ENCODE data around the gene GRIN3A.

The GRIN3A gene

GRCh38 chr9:101705135-101705661 lies 33.2 kb downstream of the GRIN3A start:
- DNase-seq (ENCODE audit: low read depth in 2 of 2), result no peak

DNA sequence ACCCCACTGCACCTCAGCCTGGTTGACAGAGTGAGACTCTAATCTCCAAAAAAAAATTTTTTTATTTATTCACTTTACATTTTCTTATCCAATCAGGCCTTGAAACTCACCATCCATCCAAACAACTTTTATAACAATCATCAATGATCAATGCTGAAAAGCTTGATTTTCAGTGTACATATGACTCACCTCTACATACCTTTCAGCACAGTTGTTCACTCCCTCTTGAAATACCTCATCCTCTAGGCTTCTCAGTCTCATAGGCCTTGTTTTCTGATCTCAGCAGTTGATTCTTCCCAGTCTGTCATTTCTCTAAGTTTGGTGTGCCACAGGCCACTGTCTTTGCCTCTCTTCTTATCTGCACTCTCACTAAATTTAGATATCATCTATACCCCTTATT lies 36.2 kb downstream of the GRIN3A start:
- no peak for DNase-seq (ENCODE audit: low read depth in 2 of 2)

- no peak for DNase-seq (ENCODE audit: low read depth in 2 of 2)
Measured at GRCh38 chr9:101693546-101694336, 44.7 kb downstream of the GRIN3A start.

GRCh38 chr9:101691657-101692056 lies 46.8 kb downstream of the GRIN3A start:
- no peak for DNase-seq (ENCODE audit: low read depth in 2 of 2)

DNA sequence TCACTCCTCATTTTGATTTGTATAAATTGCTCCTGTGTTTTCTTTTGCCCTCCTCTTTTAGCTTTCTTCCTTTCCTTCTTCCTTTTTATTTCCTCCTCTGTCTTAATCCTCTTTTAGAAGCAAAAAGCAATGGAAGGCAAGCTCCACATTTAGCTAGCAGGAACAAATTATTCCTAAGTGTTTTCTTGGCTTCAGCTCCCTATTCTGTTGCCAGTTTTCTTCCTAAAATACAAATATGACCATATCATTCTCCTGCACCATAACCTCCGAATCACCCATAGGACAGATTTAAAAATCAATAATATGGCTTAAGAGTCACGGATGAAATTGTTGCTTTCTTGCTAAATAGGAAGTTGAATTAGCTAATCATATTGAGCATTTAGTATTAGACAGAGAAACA lies 49.4 kb downstream of the GRIN3A start:
- DNase-seq (ENCODE audit: low read depth in 2 of 2), result no peak

GRCh38 chr9:101684665-101685064 lies 53.8 kb downstream of the GRIN3A start:
- DNase-seq (ENCODE audit: low read depth in 2 of 2), result no peak

DNA sequence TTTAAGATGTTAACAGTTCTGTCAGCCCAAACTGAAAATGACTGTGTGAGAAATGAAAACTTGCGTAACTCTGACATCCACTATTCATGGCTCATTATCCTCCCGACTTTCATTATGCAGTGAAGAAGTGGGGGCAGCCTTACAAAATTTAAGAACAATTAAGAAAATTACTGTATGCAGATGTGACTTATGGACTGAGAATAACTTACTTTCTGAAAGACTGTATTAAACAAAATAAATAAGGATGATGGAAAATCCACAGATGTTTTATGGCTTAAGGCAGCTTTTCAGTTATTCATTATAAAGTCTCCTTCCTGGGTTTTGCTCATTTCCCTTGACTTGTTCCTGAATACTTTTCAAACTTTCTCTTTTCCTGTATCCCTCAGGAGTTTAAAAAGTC lies 55.2 kb downstream of the GRIN3A start:
- DNase-seq (ENCODE audit: low read depth in 2 of 2), result no peak

DNA sequence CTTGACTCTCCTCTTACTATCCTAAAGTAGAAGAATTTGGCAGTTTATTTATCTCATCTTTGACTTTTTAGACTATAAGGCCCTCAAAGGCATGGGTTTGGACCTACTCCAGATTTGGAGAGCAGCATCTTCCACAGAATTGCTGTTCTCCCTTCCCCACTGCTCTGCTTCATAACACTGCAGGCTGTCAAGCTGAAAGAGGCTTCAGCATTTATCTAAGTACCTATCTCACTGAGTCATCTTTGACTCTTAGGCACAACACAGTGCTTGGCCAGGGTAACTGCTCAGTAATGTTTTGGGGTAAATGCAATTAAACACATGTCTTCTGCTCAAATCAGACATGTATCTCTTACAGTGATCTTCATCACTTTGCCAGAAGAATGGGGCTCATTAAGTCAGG lies 60.6 kb downstream of the GRIN3A start:
- DNase-seq (ENCODE audit: low read depth in 2 of 2), result no peak

- no peak for DNase-seq (ENCODE audit: low read depth in 2 of 2)
Measured at GRCh38 chr9:101675341-101675740, 63.1 kb downstream of the GRIN3A start.

- no peak for DNase-seq (ENCODE audit: low read depth in 2 of 2)
Measured at GRCh38 chr9:101674165-101674564, 64.3 kb downstream of the GRIN3A start.

DNA sequence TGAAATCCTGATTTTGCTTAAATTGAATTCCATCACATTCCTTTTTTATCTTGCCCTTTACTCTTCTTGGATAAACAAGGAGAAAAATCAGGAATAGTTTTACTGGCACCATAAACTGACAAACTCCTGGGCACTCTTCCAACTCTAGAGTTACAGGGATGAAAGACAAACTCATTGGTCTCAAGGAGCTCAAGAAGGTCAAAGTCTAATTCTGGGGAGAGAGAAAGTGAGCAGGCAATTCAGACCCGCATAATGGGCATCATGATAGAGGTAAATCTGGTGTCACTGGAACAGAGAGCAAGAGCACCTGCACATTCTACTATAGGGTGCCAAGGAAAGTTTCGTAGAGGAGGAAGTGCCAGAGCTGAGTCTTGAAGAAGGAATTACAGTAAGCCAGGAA lies 64.8 kb downstream of the GRIN3A start:
- no peak for DNase-seq (ENCODE audit: low read depth in 2 of 2)

DNA sequence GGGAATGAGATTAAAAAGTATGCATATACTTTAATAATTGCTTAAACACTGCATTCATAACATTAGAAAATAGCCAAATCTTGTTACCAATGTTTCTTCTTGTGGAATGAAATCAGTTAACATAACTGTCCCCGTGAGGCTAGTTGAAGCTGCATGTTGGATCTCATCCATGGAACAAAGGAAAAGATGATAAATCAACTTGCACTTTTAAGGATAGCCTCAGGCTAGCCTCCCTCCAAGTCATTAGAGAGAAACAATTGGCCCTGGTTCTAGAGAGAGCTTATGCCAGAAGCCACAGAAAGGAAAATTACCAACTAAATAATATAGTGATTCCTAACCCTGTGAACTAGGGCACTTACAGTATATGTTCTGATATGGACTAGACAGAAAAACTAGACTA lies 66.9 kb downstream of the GRIN3A start:
- DNase-seq (ENCODE audit: low read depth in 2 of 2), result no peak

DNA sequence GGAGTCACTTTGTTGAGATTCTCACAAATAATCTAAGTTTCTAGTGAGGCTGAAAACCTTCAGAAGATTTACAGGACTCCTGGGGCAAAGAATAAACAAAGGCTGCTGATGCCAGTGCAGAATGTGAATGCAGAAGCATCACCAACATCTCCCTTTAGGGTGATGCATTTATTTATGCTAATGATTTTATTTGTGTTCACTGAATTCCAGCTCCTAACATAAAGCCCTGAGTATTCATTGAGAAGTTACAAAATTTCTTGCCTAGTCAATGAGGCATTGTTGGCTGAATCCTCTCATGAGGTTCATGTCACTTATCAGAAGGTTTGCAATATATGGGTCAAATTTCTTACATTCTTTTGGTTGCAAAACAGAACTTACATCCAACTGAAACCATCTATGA lies 70.0 kb downstream of the GRIN3A start:
- no peak for DNase-seq (ENCODE audit: low read depth in 2 of 2)

GRCh38 chr9:101664453-101664852 lies 74.0 kb downstream of the GRIN3A start:
- no peak for DNase-seq (ENCODE audit: low read depth in 2 of 2)

GRCh38 chr9:101652601-101653175 lies 85.8 kb downstream of the GRIN3A start:
- DNase-seq (ENCODE audit: low read depth in 2 of 2), result no peak

GRCh38 chr9:101650142-101650541 lies 88.3 kb downstream of the GRIN3A start:
- no peak for DNase-seq (ENCODE audit: low read depth in 2 of 2)

GRCh38 chr9:101648493-101648892 lies 90.0 kb downstream of the GRIN3A start:
- no peak for DNase-seq (ENCODE audit: low read depth in 2 of 2)

GRCh38 chr9:101639785-101640665 lies 98.4 kb downstream of the GRIN3A start:
- no peak for DNase-seq (ENCODE audit: low read depth in 2 of 2)

GRCh38 chr9:101639311-101639710 lies 99.1 kb downstream of the GRIN3A start:
- no peak for DNase-seq (ENCODE audit: low read depth in 2 of 2)

- DNase-seq (ENCODE audit: low read depth in 2 of 2), result no peak
Measured at GRCh38 chr9:101636247-101636646, 102.2 kb downstream of the GRIN3A start.

GRCh38 chr9:101635473-101635872 lies 103.0 kb downstream of the GRIN3A start:
- DNase-seq (ENCODE audit: low read depth in 2 of 2), result no peak

DNA sequence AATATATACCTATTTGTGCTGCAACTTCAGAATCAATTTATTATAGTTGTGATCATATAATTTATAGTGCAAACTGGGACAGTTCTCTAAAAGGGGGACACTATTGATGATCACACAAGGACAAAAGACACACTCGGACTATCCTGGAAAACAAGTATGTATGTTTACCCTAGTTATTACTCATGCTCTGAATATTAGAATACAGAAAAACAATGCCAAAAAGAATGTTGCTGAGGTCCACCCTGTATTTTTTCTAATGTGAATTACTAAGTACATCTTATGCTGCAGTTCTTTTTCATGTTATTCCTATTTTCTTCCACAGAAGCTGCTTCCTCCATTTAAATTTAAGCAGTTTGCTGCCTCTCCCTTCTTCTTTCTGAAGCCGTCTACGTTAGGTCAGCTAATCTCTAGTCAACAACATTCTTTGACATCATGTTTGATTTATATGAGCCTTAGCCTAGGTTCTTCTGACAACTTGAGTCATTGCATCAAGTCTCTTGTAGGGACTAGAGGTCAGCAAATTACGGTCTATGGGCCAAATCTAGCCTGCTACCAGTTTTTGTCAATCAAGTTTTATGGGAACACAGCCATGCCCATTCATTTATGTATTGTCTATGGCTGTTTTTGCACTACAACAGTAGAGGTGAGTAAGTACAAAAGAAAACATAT lies 103.6 kb downstream of the GRIN3A start:
- no peak for DNase-seq (ENCODE audit: low read depth in 2 of 2)
